Activated T-cell treated with anti-CD3 and anti-CD28 coated beads for 1 hour (primary cell): Measurements from ENCODE around the gene CABP1.
"Not testable (repeated sequence)": the region's sequence is repeated elsewhere in the genome, so short reads cannot be mapped to it uniquely, and the experiment has no call there.

Experiments
- DNase-seq: peaks from one replicate; pipeline ENCODE4 v3.0.0-alpha.2; 2020; ENCODE audit warnings: low read depth

The CABP1 gene

DNA sequence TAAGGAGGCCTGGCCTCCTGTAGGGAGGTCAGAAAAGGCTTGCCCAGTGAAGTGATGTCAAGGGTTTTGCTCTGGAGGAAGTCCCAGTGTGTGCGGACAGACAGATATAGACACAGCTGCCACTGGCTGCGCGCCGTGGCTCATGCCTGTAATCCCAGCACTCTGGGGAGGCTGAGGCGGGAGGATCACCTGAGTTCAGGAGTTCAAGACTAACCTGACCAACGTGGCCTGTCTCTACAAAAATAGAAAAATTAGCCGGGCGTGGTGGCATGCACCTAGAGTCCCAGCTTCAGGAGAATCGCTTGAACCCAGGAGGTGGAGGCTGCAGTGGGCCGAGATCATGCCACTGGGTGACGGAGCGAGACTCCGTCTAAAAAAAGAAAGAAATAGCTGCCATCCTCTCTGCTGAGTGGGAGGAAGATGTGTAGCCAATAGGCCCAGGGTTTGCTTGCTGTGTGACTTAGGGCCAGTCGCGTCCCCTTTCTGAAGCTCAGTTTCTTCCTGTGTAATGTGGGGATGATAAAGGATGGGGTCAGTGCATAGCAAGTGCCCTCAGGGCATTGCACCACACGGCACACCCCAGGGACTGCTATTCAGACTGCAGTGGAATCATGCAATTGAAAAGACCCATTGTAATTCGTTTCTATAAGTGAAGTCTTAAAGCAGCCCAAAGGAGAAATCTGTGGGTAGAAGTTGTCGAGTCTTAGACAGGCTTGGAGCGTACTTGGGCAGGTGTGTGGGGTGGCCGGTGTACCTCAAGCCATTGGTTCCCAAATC lies 27.9 kb downstream of the CABP1 start:
- DNase-seq = no peak

DNA sequence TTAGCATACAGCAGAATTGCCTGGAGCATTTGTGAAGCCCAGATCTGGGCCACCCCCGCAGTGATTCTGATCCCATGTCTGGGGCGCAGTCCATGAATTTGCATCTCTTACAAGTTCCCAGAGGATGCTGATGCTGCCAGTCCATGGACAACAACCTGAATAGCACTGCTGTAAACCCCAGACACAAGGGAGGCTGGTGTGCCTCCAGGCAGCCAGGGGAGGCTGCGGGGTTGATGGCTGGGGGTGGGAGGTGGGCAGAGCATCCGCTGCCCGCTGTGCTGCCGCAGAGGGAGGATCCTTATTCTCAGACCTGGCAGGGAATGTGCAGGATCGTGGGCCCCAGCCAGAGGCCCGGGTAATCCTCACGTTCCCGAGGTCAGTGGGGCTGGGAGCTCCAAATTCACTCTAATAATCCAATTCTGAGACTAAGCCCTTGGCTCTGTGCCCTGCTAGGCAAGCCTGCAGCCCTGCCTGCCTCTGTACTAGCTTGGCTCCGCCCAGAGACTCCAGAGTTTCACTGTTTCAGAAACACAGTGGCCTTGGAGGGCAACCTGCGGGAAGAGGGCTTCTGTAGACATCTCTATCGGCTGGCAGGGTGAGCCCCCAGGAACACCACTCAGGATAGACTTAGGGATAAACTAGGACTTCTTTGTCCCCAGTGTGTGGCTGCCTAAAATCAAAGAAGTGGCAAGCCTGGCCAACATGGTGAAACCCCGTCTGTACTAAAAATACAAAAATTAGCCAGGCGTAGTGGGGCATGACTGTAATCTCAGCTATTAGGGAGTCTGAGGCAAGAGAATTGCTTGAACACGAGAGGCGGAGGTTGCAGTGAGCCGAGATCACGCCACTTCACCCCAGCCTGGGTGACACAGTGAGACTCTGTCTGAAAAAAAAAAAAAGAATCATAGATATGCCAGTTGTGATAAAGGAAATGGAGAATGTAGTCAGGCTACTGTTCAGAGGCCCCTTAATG lies 28.7 kb downstream of the CABP1 start:
- no peak for DNase-seq

DNA sequence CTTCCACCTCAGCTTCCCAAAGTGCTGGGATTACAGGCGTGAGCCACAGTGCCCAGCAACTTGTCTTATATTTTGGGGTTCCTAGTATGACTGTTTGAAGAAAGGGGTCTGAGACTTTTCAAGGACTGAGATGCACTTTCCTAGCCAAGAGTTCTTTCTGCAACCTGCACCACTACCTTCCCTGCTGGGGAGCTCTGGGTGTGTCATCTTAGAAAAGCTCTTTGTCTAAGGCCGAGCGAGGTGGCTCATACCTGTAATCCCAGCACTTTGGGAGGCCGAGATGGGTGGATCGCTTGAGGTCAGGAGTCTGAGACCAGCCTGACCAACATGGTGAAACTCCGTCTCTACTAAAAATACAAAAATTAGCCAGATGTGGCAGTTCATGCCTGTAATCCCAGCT lies 29.8 kb downstream of the CABP1 start:
- not testable (repeated sequence) for DNase-seq

DNA sequence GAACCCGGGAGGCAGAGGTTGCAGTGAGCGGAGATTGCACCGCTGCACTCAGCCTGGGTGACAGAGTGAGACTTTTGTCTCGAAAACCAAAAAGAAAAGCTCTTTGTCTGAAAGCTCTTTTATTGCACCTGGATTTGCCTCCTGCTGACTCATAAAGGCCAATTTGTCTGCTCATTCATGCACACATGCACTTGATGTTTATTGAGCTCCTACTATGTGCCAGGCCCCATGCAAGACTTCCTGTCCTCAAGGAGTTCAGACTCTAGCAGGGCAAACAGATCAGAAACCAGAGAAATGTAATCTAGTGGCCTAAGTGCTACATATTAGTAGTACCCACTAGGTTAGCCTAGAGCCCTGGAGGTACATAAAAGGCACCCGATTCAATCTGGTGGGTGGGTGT lies 30.2 kb downstream of the CABP1 start:
- no peak for DNase-seq

DNA sequence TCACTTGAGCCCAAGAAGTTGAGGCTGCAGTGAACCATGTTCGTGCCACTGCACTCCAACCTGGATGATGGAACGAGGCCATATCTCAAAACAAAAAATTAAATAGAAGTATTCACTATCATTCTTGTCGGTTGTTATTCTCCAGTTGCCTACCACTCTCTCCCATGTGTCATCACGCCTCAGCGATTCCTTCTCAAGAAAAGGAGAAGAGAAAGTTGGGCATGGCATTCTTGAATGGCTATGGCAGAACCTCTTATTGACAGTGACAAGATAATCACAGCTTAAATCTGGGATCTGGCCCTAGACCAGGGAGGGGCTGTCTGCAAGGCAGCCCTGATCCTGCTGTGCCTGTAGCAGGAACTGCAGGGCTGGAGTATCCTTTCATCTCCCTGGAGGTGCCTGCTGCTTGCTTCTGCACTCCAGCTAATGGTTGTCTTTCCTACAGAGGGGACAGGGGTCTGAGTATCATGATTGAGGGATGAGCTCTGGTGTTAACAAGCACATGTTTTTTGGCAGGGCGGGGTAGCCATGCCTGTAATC lies 33.7 kb downstream of the CABP1 start:
- no peak for DNase-seq

DNA sequence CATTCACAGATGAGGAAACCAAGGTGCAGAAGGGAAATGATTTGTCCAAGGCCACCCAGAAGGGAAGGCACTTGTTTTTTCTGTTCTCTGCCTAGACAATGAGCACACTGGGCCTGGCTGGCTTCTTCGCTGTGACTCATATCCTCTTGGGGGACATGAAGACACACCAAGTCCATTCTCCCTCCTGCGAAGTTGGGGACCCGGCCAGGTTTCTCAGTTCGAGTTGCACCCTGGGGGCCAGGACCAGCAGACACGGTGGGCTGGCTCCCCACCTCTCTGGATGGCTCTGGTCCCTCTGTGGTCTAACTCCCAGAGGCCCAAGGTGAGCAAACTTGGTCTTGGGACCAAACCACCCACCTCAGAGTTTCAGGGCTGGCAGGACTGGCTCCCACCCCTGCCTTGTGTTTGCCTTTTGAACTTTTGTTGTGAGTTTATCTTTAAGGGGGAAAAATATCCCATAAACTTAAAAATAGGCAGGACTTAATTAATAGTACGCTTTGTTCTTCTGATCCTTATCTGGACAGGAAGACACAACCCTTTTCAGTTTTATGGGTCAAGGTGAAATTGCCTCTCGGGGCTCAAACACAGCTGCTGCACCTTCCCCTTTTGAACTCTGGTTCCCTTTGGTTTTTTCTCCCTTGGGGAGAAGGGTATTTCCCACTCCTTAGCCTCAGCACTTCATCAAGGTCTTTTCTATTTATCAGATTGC lies 37.5 kb downstream of the CABP1 start:
- DNase-seq = no peak

DNA sequence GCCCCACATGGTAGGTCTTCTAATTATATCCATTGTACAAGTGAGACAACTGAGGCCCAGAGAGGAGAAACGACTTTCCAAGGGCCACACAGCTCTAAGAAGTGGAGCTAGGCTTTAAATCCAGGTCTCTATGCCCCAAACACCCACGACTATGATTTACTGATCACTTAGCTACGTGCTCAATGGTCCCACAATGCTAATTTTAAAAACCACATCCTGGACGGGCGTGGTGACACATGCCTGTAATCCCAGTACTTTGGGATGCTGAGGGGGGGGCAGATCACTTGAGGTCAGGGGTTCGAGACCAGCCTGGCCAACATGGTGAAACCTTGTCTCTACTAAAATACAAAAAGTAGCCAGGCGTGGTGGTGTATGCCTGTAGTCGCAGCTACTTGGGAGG lies 38.1 kb downstream of the CABP1 start:
- DNase-seq = no peak

DNA sequence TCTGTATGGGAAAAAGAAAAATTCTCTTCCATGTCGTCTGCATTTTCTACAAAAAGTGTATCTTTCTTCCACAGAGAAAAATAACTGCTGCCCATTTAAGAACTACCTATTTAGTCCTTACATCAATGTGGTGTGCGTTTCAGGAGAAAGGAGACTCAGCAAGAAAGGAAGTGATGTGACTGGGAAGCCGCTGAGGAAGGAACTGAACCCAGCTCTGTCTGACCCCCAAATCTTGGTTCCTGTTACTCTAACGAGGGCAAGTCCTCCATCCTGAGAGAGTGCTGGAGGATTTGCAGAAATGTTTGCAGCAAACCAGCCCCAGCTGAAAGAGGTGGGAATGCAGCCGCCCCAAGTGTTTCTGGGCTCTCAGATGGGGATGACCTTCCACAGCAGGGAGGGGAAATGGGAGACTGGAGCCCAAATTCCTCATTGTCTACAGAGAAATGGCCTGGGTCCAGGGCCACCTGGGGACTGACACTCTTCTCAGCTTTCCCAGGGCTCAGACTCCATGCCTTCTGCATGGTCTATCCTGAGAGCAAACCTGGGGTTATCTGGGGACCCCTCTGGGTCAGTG lies 39.8 kb downstream of the CABP1 start:
- no peak for DNase-seq

DNA sequence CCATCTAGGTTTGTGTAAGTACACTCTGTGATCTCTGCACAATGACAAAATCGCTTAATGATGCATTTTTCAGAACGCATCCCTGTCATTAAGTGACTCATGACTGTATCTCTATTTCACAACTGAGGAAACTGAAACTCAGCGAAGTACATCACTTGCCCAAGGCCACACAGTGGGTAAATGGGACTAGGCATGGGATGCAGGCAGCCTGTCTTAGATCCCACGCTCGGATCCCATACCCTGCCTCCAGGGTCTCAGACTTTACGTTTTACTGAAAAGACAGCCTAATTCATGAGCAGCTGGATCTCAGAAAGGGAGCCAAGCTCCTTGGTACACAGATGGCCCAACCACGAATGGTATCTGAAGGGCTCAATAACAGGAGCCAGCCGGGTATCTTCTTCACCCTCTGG lies 44.1 kb downstream of the CABP1 start:
- no peak for DNase-seq

DNA sequence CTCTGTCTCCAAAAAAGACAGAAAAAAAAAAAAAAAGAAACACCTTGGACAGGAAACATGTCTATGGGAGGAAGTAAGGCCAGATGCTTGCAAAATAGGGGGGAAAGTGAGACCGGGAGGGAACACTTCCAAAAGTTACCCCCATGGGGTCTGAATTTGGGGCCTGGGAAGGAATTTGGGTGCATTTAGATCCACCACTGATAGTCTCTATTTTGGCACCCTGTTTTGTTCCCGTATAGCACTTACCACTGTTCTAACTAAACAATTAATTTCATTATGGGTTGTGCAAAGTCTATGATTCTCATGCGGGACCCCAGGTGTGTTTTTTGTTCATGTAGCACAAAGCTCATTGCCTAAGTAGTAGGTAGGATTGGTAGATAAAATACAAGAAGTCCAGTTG lies 45.1 kb downstream of the CABP1 start:
- no peak for DNase-seq

DNA sequence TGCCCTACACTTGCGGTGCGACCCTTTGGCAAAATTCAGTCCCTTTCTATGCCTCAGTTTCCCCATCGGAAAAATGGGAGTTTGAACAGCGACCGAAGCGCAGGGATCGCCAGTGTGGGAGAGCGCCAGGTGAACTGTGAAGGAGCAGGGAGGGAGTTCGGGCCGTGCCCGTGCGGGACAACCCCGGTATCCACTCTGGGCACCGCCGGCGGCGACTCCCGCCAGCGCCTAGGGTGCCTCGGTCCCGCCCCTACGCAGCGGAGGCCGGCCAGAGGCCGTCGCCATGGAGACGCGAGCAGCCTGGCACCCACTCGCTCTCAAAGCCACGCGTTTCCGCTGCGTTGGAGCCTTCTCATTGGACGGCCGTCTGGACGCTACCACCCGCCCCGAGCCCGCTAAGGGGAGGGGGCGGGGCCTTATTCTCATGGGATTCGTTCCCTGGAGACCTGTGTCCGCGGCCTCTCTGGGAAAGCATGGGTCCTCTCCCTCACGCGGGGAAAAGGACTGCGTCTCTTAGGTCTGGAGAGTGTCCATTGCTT lies 45.8 kb downstream of the CABP1 start:
- peak; percentile 94 for DNase-seq

DNA sequence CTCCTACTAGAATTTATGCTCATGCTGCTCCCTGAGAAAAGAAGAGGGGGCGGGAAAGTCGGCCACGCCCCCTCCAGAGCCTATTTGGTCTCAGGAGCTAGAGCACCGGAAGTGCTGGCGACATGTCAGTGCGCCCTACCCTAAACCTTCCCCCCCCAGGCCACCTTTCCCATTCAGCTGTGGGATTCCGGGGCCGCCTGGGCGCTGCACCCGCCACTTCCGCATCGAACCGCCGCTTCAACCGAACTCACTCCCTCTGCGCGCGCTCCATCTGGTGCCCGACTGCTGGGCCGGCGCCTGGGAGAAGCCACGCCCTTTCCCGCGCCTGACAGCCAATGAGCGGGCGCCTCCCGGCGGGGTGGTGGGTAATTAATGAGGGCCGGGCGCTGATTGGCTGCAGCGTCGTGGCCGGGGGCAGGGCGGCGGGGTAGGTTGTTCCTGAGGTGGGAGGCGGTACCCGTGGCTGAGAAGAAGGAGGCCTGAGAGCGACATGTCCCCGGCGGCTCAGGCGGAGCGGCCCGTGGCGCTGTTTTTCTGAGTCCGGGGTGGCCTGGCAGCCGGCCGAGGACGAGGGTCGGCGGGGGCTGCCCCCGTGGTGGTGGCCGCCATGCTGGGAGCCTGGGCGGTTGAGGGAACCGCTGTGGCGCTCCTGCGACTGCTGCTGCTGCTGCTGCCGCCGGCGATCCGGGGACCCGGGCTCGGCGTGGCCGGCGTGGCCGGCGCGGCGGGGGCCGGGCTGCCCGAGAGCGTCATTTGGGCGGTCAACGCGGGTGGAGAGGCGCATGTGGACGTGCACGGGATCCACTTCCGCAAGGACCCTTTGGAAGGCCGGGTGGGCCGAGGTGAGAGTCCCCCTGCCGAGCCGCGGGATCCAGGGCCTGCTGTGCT lies 46.5 kb downstream of the CABP1 start, which contains the start of gene MLEC:
TSS of gene MLEC (plus strand) at position 460 of the 888 bp plus-strand sequence. CDS start at position 608, 148 bp downstream.
- peak; percentile 98 for DNase-seq

DNA sequence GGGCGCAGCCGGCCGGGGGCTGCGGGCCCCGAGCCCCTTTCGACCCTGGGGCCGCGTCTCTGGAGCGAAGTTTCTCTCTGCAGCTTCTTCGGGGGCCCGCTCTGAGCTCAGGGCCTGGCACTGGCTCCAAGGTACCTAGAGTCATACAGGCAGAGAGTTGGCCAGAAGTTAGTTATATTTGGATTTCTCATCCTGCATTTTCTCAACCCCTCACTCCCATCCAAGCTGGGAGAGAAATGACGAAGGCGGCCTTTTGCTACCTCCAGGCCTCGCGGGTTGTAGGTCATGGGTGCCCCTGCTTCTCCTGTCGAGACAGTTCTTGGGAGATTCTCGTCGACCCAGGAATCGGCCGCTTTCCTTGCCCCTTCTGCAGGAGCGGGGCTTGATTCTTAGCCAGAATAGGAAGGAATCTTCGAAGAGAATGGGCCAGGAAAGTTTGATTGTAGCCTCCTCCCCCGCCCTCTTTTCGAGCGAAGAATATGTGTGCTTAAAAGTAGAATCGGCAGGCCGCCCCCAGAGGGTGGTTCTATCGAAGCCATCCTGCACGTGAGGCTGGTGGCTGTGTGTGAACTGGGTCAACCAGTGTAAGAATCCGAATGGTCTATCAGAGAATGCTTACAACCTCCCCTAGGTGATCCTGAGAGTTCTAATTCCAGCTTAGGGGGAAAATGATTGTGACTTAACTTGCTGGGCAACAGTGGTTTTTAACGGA lies 47.3 kb downstream of the CABP1 start:
- peak; percentile 17 for DNase-seq

DNA sequence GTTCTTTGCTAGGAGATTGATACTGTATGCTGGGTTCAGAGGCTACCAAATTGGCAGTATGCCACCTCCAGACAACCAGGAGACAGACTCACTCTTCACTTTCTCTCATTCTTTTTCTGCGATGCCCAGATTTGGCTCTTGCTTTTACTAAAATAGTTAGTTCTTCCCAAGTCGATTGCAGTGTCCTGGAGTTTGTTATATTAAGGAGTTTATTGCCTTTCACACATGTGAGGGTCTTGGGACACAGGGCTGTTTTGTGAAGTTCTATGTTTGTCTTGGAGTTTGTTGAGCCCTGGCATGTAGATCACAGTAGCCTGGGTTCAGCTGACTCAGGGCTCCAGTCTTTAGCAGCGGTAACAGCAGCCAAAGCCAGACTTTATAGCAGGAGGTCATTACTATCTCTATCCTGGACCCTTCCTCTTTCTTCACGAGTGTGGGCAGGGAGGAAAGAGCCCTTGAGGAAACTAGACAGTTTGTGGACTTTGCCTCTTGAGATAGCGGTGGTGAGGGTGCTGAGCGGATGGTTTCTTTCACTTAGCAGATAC lies 48.2 kb downstream of the CABP1 start:
- DNase-seq = no peak

DNA sequence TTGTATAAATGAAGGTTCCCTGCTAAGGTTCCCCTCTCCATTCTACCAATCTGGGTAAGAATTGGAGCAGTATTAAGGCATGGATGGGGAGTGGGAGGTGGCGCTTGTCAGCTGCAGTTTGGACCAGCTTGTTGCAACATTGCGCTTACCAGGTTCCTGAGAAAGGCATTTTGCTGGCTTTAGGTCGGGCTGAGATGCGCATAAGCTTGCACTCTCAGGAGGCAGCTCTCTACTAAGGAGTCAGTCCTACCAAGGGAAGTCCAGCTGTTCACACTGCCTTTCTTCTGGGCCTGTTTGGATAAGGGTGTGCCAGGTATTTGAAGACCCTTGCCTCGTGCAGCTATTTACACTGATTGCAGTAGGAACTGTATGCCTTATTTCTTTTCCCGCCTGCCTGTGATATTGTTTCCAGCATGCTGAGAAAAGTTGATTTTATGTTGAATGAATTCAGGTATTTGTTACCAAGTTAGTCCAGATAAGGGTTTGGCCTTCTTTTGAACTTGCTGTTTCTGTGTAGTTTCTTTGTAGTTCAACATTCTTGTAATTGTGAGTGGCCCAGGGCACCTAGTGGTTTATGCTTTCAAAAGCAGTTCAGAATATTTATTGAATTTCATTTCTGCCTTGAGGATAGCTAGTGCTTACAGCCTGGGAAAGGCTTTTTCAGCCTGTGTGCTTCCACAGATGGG lies 49.1 kb downstream of the CABP1 start:
- DNase-seq = no peak

DNA sequence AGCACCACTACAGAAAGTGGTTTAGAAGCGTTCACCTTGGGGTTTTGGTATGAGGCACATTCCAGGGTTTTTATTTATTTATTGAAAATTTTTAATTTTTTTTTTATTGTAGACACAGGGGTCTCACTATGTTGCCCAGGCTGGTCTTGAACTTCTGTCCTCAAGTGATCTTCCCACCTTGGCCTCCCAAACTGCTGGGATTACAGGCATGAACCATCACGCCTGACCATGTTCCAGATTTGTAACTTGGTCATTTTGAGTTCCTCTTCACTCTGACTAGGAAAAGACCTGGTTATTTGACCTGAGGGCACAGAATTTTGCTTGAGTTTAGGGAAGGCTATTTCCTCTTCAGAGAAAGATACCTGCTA lies 49.6 kb downstream of the CABP1 start:
- DNase-seq = no peak

DNA sequence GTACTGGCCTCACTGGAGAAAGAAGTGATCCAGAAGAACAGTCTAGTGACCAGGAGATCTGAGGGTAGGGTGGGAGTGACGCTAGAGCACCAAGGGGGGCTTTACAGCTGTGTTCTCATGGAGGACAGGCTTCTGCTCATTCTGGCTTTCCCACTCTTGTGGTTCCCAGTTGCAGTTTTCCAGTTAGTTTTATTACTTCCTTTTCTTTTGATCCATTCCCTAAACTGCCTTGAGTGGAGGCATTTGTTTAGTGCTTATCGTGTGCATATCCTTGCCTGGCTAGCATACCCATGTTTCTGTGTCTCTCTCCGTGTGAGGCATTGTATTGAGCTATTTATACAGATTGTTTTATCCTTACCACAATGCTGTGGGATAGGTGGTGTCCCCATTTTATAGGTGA lies 50.6 kb downstream of the CABP1 start:
- no peak for DNase-seq

DNA sequence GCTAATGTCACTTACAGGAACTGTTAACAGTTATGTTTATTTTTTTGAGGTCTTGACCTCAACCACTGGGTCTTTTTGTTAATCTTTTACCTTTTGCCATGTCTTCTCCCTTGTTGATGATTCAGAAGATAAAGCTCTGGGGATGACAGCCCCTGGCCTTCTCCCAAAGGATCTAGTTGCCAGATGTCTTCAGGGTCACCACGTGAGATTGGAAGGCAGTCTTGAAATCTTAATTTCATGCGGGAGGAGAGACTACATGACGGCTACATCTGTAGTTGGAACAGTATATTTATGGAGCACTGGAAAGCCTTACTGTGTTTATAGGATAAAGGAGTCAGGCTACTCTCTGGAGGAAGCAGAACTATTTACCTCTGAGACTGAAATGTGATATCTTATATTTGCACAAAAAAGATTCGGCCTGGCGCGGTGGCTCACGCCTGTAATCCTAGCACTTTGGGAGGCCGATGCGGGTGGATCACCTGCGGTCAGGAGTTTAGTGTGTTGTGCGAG lies 52.2 kb downstream of the CABP1 start:
- no peak for DNase-seq

DNA sequence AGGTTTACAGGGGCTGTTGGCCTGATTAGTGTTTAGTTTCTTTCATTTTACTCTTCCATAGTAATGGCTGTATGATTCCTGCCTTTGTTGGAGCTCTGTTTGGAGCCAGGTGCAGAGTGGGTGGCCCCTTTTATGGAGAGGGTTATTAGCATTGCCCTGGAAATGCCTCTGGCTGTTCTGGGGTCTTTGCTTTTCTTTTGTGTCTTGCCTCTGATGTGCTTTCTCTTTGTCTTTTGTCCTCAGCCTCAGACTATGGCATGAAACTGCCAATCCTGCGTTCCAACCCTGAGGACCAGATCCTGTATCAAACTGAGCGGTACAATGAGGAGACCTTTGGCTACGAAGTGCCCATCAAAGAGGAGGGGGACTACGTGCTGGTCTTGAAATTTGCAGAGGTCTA lies 53.4 kb downstream of the CABP1 start:
- DNase-seq = no peak
